H1 (cell line): Measurements from ENCODE around the gene KCNQ1. TPM values are rescaled to one million over a fixed set of nuclear protein-coding genes. Genes with fewer than 3 reads are reported as not detected.

Experiments
- CTCF ChIA-PET: fragments of 300-600 bp; sonication (Branson Sonifier 250); formaldehyde crosslinking; loops from one replicate; lab custom pipeline; 2021; ENCODE audit not compliant: partially characterized antibody; lab: Charles Lee
- POLR2A ChIA-PET: fragments of 300-600 bp; sonication (Branson Sonifier 250); formaldehyde crosslinking; loops from one replicate; lab custom pipeline; 2021; ENCODE audit warnings: inconsistent platforms; ENCODE audit not compliant: partially characterized antibody; lab: Charles Lee
- DNase-seq, 2 experiments: peaks; one replicate each; pipeline versions ENCODE4 v3.0.0 to v3.0.0-alpha.2; 2010 to 2022; ENCODE audit warnings: low spot score in 2 of 2, low read depth in 1 of 2, mixed read lengths in 1 of 2
- FAIRE-seq: peaks from 2 replicates; lab custom pipeline; 2011; peaks lifted over from hg19 to GRCh38; lab: Jason Lieb, UNC
- H2AFZ ChIP-seq: 2 replicates; pipeline ENCODE4 v1.8.1; 2012; ENCODE audit warnings: low read length, inconsistent platforms
- H2AK5ac ChIP-seq: 2 replicates; pipeline ENCODE4 v1.6.1; 2013; ENCODE audit warnings: low read depth, low read length
- H2BK120ac ChIP-seq: replicated peaks from 2 replicates; pipeline ENCODE3; 2013; ENCODE audit warnings: low read depth, low read length, inconsistent platforms
- H2BK12ac ChIP-seq: 2 replicates; pipeline ENCODE4 v1.6.1; 2013; ENCODE audit warnings: low read depth, low read length
- H2BK15ac ChIP-seq: 2 replicates; pipeline ENCODE4 v1.6.1; 2013; ENCODE audit warnings: low read length
- H2BK20ac ChIP-seq: 2 replicates; pipeline ENCODE4 v1.6.1; 2013; ENCODE audit warnings: low read length
- H2BK5ac ChIP-seq: 2 replicates; pipeline ENCODE4 v1.6.1; 2013; ENCODE audit warnings: low read depth, low read length
- H3K14ac ChIP-seq: 2 replicates; pipeline ENCODE4 v1.6.1; 2013; ENCODE audit warnings: inconsistent platforms; ENCODE audit not compliant: insufficient read length
- H3K18ac ChIP-seq: 2 replicates; pipeline ENCODE4 v1.6.1; 2013; ENCODE audit warnings: low read length; ENCODE audit errors: extremely low read depth
- H3K23ac ChIP-seq: 2 replicates; pipeline ENCODE4 v1.6.1; 2013; ENCODE audit warnings: inconsistent platforms; ENCODE audit not compliant: insufficient read length
- H3K23me2 ChIP-seq: 2 replicates; pipeline ENCODE4 v1.6.1; 2013; ENCODE audit warnings: low read depth, low read length
- H3K27ac ChIP-seq: 2 replicates; pipeline ENCODE4 v1.6.1; 2011; ENCODE audit warnings: low read depth, low read length, inconsistent platforms
- H3K27me3 ChIP-seq, 4 experiments: replicated peaks in 1 of 4; 1 replicate in 1 of 4; 2 replicates in 3 of 4; pipeline versions ENCODE4 v1.6.1 to v1.8.1; 2011 to 2013; ENCODE audit warnings: low read length in 3 of 4, mild to moderate bottlenecking in 3 of 4, inconsistent platforms in 2 of 4, mixed read lengths in 2 of 4, moderate library complexity in 1 of 4; ENCODE audit not compliant: control insufficient read depth in 3 of 4, insufficient read depth in 3 of 4; ENCODE audit errors: extremely low read depth in 1 of 4
- H3K36me3 ChIP-seq, 4 experiments: 2 replicates each; pipeline versions ENCODE4 v1.6.1 to v1.8.1; 2011 to 2013; ENCODE audit warnings: mild to moderate bottlenecking in 4 of 4, low read length in 3 of 4, moderate library complexity in 2 of 4, control low read depth in 1 of 4, inconsistent platforms in 1 of 4; ENCODE audit not compliant: insufficient read depth in 4 of 4, control insufficient read depth in 2 of 4
- H3K4ac ChIP-seq: replicated peaks from 2 replicates; pipeline ENCODE3; 2013; ENCODE audit warnings: low read length, low read depth, mixed read lengths, inconsistent platforms; ENCODE audit not compliant: insufficient read length
- H3K4me1 ChIP-seq, 4 experiments: replicated peaks in 1 of 4; 1 replicate in 1 of 4; 2 replicates in 3 of 4; pipeline versions ENCODE4 v1.6.1 to v1.8.1; 2011 to 2013; ENCODE audit warnings: low read length in 3 of 4, inconsistent platforms in 2 of 4, mixed read lengths in 1 of 4; ENCODE audit not compliant: insufficient read depth in 4 of 4, control insufficient read depth in 3 of 4
- H3K4me2 ChIP-seq, 2 experiments: 2 replicates each; pipeline versions ENCODE4 v1.6.1 to v1.8.1; 2011 to 2013; ENCODE audit warnings: low read depth in 2 of 2, low read length in 2 of 2, control low read depth in 1 of 2, inconsistent platforms in 1 of 2, mild to moderate bottlenecking in 1 of 2; ENCODE audit not compliant: insufficient read depth in 1 of 2
- H3K4me3 ChIP-seq, 4 experiments: fragments of 200-600, 300-600 bp in 1 of 4; sonication (generic), shearing (Covaris generic), sonication (Bioruptor Twin) in 1 of 4; 2 replicates each; pipeline versions ENCODE4 v1.5.1 to v1.8.1; 2011 to 2016; ENCODE audit warnings: low read length in 4 of 4, low read depth in 3 of 4, control low read depth in 2 of 4, inconsistent platforms in 2 of 4, mild to moderate bottlenecking in 2 of 4, mixed read lengths in 1 of 4, moderate library complexity in 1 of 4; ENCODE audit not compliant: insufficient read depth in 2 of 4; ENCODE audit errors: extremely low read depth in 1 of 4
- H3K56ac ChIP-seq: replicated peaks from 2 replicates; pipeline ENCODE3; 2013; ENCODE audit warnings: low read depth, mild to moderate bottlenecking, mixed read lengths, low read length, inconsistent platforms; ENCODE audit not compliant: insufficient read length
- H3K79me1 ChIP-seq: 2 replicates; pipeline ENCODE4 v1.6.1; 2013; ENCODE audit warnings: low read depth, low read length, control low read depth
- H3K79me2 ChIP-seq, 2 experiments: 2 replicates each; pipeline versions ENCODE4 v1.6.1 to v1.8.1; 2012 to 2013; ENCODE audit warnings: low read length in 2 of 2, mild to moderate bottlenecking in 2 of 2, inconsistent platforms in 1 of 2; ENCODE audit not compliant: insufficient read depth in 2 of 2, control insufficient read depth in 1 of 2
- H3K9ac ChIP-seq, 4 experiments: replicated peaks in 1 of 4; 1 replicate in 1 of 4; 2 replicates in 3 of 4; pipeline versions ENCODE4 v1.6.1 to v1.8.1; 2011 to 2013; ENCODE audit warnings: low read depth in 3 of 4, low read length in 3 of 4, control low read depth in 2 of 4, mild to moderate bottlenecking in 2 of 4, moderate library complexity in 2 of 4, inconsistent platforms in 1 of 4; ENCODE audit errors: extremely low read depth in 1 of 4
- H3K9me3 ChIP-seq, 2 experiments: 2 replicates each; pipeline versions ENCODE4 v1.6.1 to v1.8.1; 2012 to 2013; ENCODE audit warnings: mild to moderate bottlenecking in 2 of 2, moderate library complexity in 2 of 2, control low read depth in 1 of 2, inconsistent platforms in 1 of 2, low read depth in 1 of 2, low read length in 1 of 2, mixed read lengths in 1 of 2; ENCODE audit not compliant: insufficient read depth in 2 of 2
- H4K20me1 ChIP-seq, 2 experiments: replicated peaks in 1 of 2; 2 replicates each; pipeline versions ENCODE3 to v1.8.1; 2011 to 2013; ENCODE audit warnings: inconsistent platforms in 2 of 2, low read length in 2 of 2, mild to moderate bottlenecking in 1 of 2; ENCODE audit not compliant: insufficient read depth in 2 of 2, control insufficient read depth in 1 of 2
- H4K5ac ChIP-seq: 2 replicates; pipeline ENCODE4 v1.6.1; 2013; ENCODE audit warnings: low read length, low read depth, mixed read lengths, inconsistent platforms; ENCODE audit not compliant: insufficient read length
- H4K8ac ChIP-seq: 2 replicates; pipeline ENCODE4 v1.8.0; 2013; ENCODE audit warnings: mild to moderate bottlenecking, moderate library complexity, low read length, inconsistent platforms; ENCODE audit not compliant: insufficient read depth; ENCODE audit errors: extremely low read depth
- H4K91ac ChIP-seq: replicated peaks from 2 replicates; pipeline ENCODE3; 2013; ENCODE audit warnings: low read length, mixed read lengths, inconsistent platforms; ENCODE audit not compliant: insufficient read length
- CBX5 ChIP-seq: fragments of 300-800, 300-1000 bp; sonication (generic); IDR thresholded peaks from 2 replicates; pipeline ENCODE4 v1.7.1; 2016; ENCODE audit warnings: antibody characterized with exemption, low read length, low read depth
- POLR2AphosphoS5 ChIP-seq: IDR thresholded peaks from 2 replicates; pipeline ENCODE4 v1.6.1; 2011; ENCODE audit warnings: low read depth, low read length
- WGBS, 2 experiments: shearing (Covaris generic) in 1 of 2; methylation state at CpG; one replicate each; pipeline versions ENCODE4 v1.1.6 to v1.1.7; 2013 to 2015; ENCODE audit warnings: low lambda C conversion rate in 2 of 2, mixed read lengths in 2 of 2, inconsistent platforms in 1 of 2, low coverage in 1 of 2, missing lambda C conversion rate in 1 of 2; ENCODE audit not compliant: insufficient replicate concordance in 2 of 2, insufficient coverage in 1 of 2, insufficient read length in 1 of 2; ENCODE audit errors: extremely low coverage in 1 of 2, missing lambda C conversion rate in 1 of 2; 5-methylcytosine and 5-hydroxymethylcytosine counted together
- polyA plus RNA-seq, 7 experiments: library from polyadenylated mRNA; depleted of rRNA in 3 of 7; stranded (reverse) in 5 of 7; unstranded in 2 of 7; fragments of >200 nt in 5 of 7; fragments of 200-250 nt in 2 of 7; gene quantifications; 1 replicate in 5 of 7; 2 replicates in 1 of 7; 4 replicates in 1 of 7; pipeline versions ENCODE4 v1.2.1 to v1.2.3, GENCODE V29; 2011 to 2013; ENCODE audit warnings: missing spikeins in 2 of 7, mixed read lengths in 2 of 7
- total RNA-seq: library from RNA; stranded (reverse); fragmentation: NEBNext Ultra II Directional; extraction: Animal tissue kit (Norgen Biotek cat#: 25700); gene quantifications from 2 replicates; pipeline ENCODE4 v1.2.1, GENCODE V29; 2021
- TF ChIP-seq, protein P1 (sequence below): IDR thresholded peaks from 2 replicates; pipeline ENCODE4 v1.6.1; 2011; ENCODE audit warnings: low read depth, mild to moderate bottlenecking, low read length; ENCODE audit not compliant: insufficient read depth

The KCNQ1 gene
- total and polyA plus RNA-seq, 2 of the 8 experiments (the other 6 are each of a cell fraction or from before 2014, with no cell fraction given), result 1.9 to 2.0 TPM

DNA sequence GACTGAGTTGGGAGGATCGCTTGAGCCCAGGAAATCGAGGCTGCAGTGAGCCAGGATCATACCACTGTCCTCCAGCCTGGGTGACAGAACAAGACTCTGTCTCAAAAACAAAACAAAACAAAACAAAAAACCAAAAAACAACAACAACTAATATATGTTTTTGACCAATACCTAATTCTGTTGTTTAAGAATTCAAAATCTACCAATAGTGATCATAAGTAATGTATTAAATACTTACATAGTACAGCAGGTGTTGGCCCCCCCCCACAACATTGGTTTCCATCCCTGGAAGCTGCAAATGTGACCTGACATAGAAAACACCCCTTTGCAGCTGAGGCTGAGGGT is 74.7 kb downstream of the KCNQ1 start:
- H4K5ac ChIP-seq, result no peak overlapping the region
- no peak overlapping the region for H2BK20ac ChIP-seq
- H2BK120ac ChIP-seq, result no peak overlapping the region
- no peak overlapping the region for H3K4me2 ChIP-seq
- no peak overlapping the region for H3K56ac ChIP-seq
- ChIA-PET POLR2A (no interaction called here), CTCF (interaction anchor here (0.7 to 7.3 kb wide), 4 partner anchors 9 to 372 kb away, joined by 3 to 50 read pairs (median 4); no protein-coding TSS in a partner anchor)
- H3K79me1 ChIP-seq, result no peaks in the 10 kb centered on the region
- H2AFZ ChIP-seq, result no peak overlapping the region
- no peak overlapping the region for H3K4me3 ChIP-seq
- H4K91ac ChIP-seq, result no peak overlapping the region
- 84% methylated on average over 2 of the region's 2 CpGs; no CpG with 5 or more reads in 1 of the 2 experiments for WGBS, 2 experiments
- no peaks in the 10 kb centered on the region for H3K4me1 ChIP-seq
- DNase-seq (no peak), FAIRE-seq (no peak)
- no peak overlapping the region for H4K8ac ChIP-seq
- peaks cover 0 to 15% (median 3%) of the 10 kb centered on the region in 4 experiments; a peak in 4 of 7 replicates for H3K27me3 ChIP-seq
- H3K23me2 ChIP-seq, result no peaks in the 10 kb centered on the region
- no peak overlapping the region for H2BK5ac ChIP-seq
- H3K18ac ChIP-seq, result no peak overlapping the region
- no peaks in the 10 kb centered on the region for H3K79me2 ChIP-seq
- no peaks in the 10 kb centered on the region for H4K20me1 ChIP-seq
- no peak overlapping the region for H3K27ac ChIP-seq
- no peak overlapping the region for H3K23ac ChIP-seq
- H3K14ac ChIP-seq, result no peak overlapping the region
- H2AK5ac ChIP-seq, result no peak overlapping the region
- H3K4ac ChIP-seq, result no peak overlapping the region
- no peak overlapping the region for H3K9ac ChIP-seq
- H3K9me3 ChIP-seq, result no peaks in the 10 kb centered on the region
- H2BK15ac ChIP-seq, result no peak overlapping the region
- H2BK12ac ChIP-seq, result no peak overlapping the region
- TF ChIP-seq POLR2AphosphoS5 (no peak), CBX5 (no peak)
- TF ChIP-seq, protein P1, sequence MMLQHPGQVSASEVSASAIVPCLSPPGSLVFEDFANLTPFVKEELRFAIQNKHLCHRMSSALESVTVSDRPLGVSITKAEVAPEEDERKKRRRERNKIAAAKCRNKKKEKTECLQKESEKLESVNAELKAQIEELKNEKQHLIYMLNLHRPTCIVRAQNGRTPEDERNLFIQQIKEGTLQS, result no peak
- H3K36me3 ChIP-seq, result no peaks in the 10 kb centered on the region
